Activated naive CD4-positive, alpha-beta T cell (primary cell): ENCODE measurements around the gene C1QTNF9B.
"Not testable (repeated sequence)": the region's sequence is repeated elsewhere in the genome, so short reads cannot be mapped to it uniquely, and the experiment has no call there.

Source experiments
- DNase-seq, 4 experiments: peaks; one replicate each; lab custom pipeline; 2025; lab: John Stamatoyannopoulos, UW

C1QTNF9B gene

GRCh38 chr13:23893791-23894190 is 3.5 kb downstream of the C1QTNF9B start:
- not testable (repeated sequence) for DNase-seq

- no peak for DNase-seq
These were observed 7.4 kb downstream of the C1QTNF9B start for GRCh38 chr13:23889615-23890607.

GRCh38 chr13:23888658-23889614 is 8.4 kb downstream of the C1QTNF9B start, which contains the start of gene MIPEP:
Gene MIPEP (minus strand): TSS chr13:23889400. CDS start chr13:23889320, 80 bp downstream.
- DNase-seq: peak; percentile 60 to 82 (median 68)

GRCh38 chr13:23884361-23884760 is 12.9 kb downstream of the C1QTNF9B start:
- not testable (repeated sequence) for DNase-seq

- no peak for DNase-seq
These were observed 14.0 kb downstream of the C1QTNF9B start for GRCh38 chr13:23883255-23883654.

- DNase-seq: not testable (repeated sequence)
These were observed 15.9 kb downstream of the C1QTNF9B start for GRCh38 chr13:23881402-23881800.

GRCh38 chr13:23880493-23881401 is 16.6 kb downstream of the C1QTNF9B start:
- DNase-seq: not testable (repeated sequence)

GRCh38 chr13:23877286-23877685 is 20.0 kb downstream of the C1QTNF9B start:
- no peak for DNase-seq

- DNase-seq: no peak
These were observed 21.0 kb downstream of the C1QTNF9B start for GRCh38 chr13:23876265-23876664.

- DNase-seq: no peak
These were observed 25.6 kb downstream of the C1QTNF9B start for GRCh38 chr13:23871616-23872220.

GRCh38 chr13:23870356-23871140 is 26.8 kb downstream of the C1QTNF9B start:
- no peak for DNase-seq

GRCh38 chr13:23868521-23868920 is 28.8 kb downstream of the C1QTNF9B start:
- no peak for DNase-seq

GRCh38 chr13:23867027-23867491 is 30.2 kb downstream of the C1QTNF9B start:
- no peak for DNase-seq

GRCh38 chr13:23866420-23867026 is 30.8 kb downstream of the C1QTNF9B start:
- no peak for DNase-seq

- DNase-seq: no peak
These were observed 31.4 kb downstream of the C1QTNF9B start for GRCh38 chr13:23865906-23866305.

GRCh38 chr13:23865026-23865425 is 32.3 kb downstream of the C1QTNF9B start:
- DNase-seq: no peak

GRCh38 chr13:23861310-23861709 is 36.0 kb downstream of the C1QTNF9B start:
- DNase-seq: no peak

GRCh38 chr13:23859904-23860303 is 37.4 kb downstream of the C1QTNF9B start:
- no peak for DNase-seq

GRCh38 chr13:23859455-23859854 is 37.8 kb downstream of the C1QTNF9B start:
- no peak for DNase-seq
